ENCODE results near the gene AIFM2. TPM values are rescaled to one million over a fixed set of nuclear protein-coding genes. Genes with fewer than 3 reads are reported as not detected.

AIFM2 gene
- total and polyA plus RNA-seq, 11 donors = 12.9 to 31.8 (median 18.1) TPM

DNA sequence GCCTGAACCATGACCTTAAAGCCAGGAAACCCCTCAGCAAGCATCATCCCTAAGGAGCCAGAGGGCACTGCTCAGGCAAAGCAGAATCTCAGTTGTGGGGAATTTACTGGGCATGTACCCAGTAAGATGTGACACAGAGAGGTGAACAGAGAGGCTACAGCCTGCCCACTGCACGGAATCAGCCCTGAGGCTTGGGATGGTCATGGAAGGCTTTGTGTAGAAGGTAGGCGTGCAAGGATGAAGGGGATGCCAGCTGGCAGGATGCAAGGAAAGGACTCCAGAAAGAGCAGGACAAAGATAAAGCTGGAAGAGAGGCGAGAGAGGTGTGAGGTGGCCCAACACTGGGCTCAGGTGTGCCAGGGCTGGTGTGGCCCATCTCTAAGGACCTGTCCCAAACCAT lies 2.4 kb upstream of the AIFM2 start:
- Histone ChIP-seq H3K27ac (no peak overlapping the region), H3K9me3 (no peaks in the 10 kb centered on the region), H3K36me3 (peaks cover 0 to 12% (median 6%) of the 10 kb centered on the region in 9 donors), H3K27me3 (no peaks in the 10 kb centered on the region), H3K4me3 (no peak overlapping the region), H3K4me1 (peaks cover 0 to 28% (median 19%) of the 10 kb centered on the region in 12 donors)
- intact Hi-C loops (cut with DNase I) = no loop called here
- DNase-seq (no peak), ATAC-seq (no peak)
- TF ChIP-seq, protein P1, sequence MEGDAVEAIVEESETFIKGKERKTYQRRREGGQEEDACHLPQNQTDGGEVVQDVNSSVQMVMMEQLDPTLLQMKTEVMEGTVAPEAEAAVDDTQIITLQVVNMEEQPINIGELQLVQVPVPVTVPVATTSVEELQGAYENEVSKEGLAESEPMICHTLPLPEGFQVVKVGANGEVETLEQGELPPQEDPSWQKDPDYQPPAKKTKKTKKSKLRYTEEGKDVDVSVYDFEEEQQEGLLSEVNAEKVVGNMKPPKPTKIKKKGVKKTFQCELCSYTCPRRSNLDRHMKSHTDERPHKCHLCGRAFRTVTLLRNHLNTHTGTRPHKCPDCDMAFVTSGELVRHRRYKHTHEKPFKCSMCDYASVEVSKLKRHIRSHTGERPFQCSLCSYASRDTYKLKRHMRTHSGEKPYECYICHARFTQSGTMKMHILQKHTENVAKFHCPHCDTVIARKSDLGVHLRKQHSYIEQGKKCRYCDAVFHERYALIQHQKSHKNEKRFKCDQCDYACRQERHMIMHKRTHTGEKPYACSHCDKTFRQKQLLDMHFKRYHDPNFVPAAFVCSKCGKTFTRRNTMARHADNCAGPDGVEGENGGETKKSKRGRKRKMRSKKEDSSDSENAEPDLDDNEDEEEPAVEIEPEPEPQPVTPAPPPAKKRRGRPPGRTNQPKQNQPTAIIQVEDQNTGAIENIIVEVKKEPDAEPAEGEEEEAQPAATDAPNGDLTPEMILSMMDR (IDR thresholded peaks at IDR 0.05) = no peak
- TF ChIP-seq POLR2A (IDR thresholded peaks at IDR 0.05) = no peak
- 83 to 97% (median 91%) methylated on average over 3 of the region's 3 CpGs for WGBS, 4 donors

DNA sequence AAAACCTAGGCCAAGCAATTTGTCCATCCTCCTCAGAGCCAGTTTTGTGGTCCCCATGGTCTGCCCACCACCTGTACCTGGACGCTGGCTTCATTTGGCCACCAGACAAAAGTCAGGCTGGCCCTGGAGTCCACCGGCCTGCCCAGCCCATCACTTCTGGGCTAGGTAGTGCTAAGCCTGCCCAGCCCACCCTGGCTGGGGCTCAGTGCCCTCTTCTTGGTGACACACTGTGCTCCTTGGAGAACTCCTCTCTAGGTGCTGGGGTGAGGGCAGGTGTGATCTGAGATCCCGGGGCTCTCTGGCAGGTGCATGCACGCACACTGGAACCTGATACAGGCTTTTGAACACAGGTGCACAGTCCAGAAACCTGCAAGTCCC lies 1.1 kb downstream of the AIFM2 start:
- H3K9me3 ChIP-seq = no peaks in the 10 kb centered on the region
- TF ChIP-seq POLR2A (IDR thresholded peaks at IDR 0.05) = no peak
- TF ChIP-seq, protein P1 (IDR thresholded peaks at IDR 0.05) = no peak
- DNase-seq = no peak
- H3K4me3 ChIP-seq = peak overlapping the region in 10 of 12 donors; percentile 59 to 84 (median 78)
- peaks cover 0 to 28% (median 19%) of the 10 kb centered on the region in 12 donors for H3K4me1 ChIP-seq
- ATAC-seq = peak in 1 of 4 donors; percentile 7
- intact Hi-C loops (cut with DNase I) = no loop called here
- peak overlapping the region in 8 of 12 donors; percentile 15 to 92 (median 86) for H3K27ac ChIP-seq
- H3K36me3 ChIP-seq = peaks cover 0 to 10% (median 3%) of the 10 kb centered on the region in 9 donors
- no peaks in the 10 kb centered on the region for H3K27me3 ChIP-seq
- 93 to 97% (median 96%) methylated on average over 3 to 4 of the region's 4 CpGs for WGBS, 4 donors

DNA sequence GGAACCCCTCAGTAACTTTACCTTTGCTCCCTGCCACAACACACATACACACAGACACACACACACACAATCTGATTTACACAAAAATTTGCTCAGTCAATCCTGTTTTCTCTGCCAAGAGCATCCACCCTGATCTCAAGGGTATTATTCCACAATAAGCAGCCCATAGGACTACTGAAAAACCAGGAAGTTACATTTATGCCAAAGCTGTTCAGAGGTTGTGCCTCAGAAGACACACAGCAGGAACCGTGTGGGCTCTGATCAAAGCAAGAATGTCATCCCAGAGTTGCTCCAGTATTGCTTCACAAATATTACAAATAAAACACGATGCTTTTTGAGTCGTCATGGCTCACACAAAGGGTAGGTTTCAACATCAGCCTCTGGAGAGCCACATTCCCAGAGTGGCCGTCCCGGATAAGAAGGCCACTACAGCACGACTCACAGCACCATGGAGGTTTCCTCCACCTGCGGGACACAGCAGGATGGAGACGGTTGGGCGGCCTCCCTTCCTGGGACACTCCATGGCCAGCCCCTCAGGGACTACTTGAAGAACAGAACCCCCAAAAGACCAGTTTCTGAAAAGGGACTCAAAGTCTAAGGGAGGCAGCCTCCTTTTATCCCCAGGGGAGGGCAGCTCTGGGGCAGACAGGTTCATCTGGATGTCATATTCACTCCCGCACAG lies 1.6 kb downstream of the AIFM2 start:
- DNase-seq = no peak
- 68 to 78% (median 72%) methylated on average over 10 of the region's 10 CpGs for WGBS, 4 donors
- Histone ChIP-seq H3K4me1 (peaks cover 0 to 28% (median 19%) of the 10 kb centered on the region in 12 donors), H3K9me3 (no peaks in the 10 kb centered on the region), H3K27me3 (no peaks in the 10 kb centered on the region), H3K27ac (peak overlapping the region in 6 of 12 donors; percentile 15 to 92 (median 88)), H3K4me3 (peak overlapping the region in 6 of 12 donors; percentile 74 to 84 (median 78)), H3K36me3 (peaks cover 0 to 10% (median 3%) of the 10 kb centered on the region in 9 donors)
- ATAC-seq = peak in 1 of 4 donors; percentile 8
- intact Hi-C loops (cut with DNase I) = no loop called here
- TF ChIP-seq, protein P1 (IDR thresholded peaks at IDR 0.05) = no peak
- TF ChIP-seq POLR2A (IDR thresholded peaks at IDR 0.05) = peak in 1 of 2 donors; percentile 3

DNA sequence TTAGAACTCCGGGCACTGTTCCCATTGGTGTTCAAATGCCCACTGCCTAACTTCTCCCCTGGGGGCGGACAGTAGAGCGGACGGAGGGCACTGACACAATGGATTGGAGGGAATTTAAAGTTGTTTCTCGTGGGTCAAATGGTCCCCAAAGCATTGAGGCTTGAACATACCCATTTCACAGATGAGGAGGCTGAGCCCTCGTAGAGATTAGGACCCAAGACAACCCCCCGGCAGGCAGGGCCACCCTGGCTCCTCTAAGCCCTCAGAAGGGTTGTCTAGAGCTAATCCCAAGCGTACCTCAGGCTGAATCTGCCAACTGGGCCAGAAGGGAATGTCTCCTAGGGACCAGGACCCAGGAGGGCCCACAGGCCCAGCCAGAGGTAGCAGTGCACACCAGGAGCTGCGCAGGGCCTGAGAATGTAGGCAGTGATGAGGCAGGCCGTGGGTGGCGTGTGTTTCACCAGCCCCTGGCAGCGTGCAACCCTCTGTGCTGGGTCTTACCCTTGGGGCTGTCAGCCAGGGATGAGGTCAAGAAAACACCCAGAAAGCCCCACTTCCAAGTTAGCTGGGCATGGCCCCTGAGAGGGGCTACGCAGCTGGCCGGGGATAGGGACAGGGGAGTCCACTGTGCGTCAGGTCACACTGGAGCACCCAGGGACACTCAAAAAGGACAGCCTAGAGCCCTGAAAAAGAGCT lies 5.8 kb downstream of the AIFM2 start:
- Histone ChIP-seq H3K27me3 (no peaks in the 10 kb centered on the region), H3K4me1 (peaks cover 0 to 19% (median 12%) of the 10 kb centered on the region in 12 donors), H3K36me3 (peaks cover 0 to 27% (median 10%) of the 10 kb centered on the region in 9 donors), H3K9me3 (no peaks in the 10 kb centered on the region), H3K27ac (no peak overlapping the region), H3K4me3 (no peak overlapping the region)
- no peak for ATAC-seq
- no peak for DNase-seq
- TF ChIP-seq, protein P1 (IDR thresholded peaks at IDR 0.05) = no peak
- no peak for TF ChIP-seq POLR2A (IDR thresholded peaks at IDR 0.05)
- WGBS, 4 donors = 95 to 97% (median 96%) methylated on average over 10 to 15 of the region's 15 CpGs
- intact Hi-C loops (cut with DNase I) = no loop called here

Data from heart left ventricle (tissue), 16 donors.